ENCODE measurements around the gene RTKN2.

The RTKN2 gene

GRCh38 chr10:62214364-62214874 lies 54.2 kb downstream of the RTKN2 start:
- no peak for DNase-seq

- no peak for DNase-seq
Measured at GRCh38 chr10:62205750-62206399, 62.8 kb downstream of the RTKN2 start.

- DNase-seq: no peak
Measured at GRCh38 chr10:62199584-62199983, 69.1 kb downstream of the RTKN2 start.

- DNase-seq: no peak
Measured at GRCh38 chr10:62196528-62196927, 72.1 kb downstream of the RTKN2 start.

- no peak for DNase-seq
Measured at GRCh38 chr10:62195675-62195926, 73.0 kb downstream of the RTKN2 start.

GRCh38 chr10:62194924-62195674 lies 73.5 kb downstream of the RTKN2 start:
- DNase-seq: no peak

- DNase-seq: no peak
Measured at GRCh38 chr10:62193479-62193878, 75.2 kb downstream of the RTKN2 start.

- DNase-seq: no peak
Measured at GRCh38 chr10:62189131-62189530, 79.5 kb downstream of the RTKN2 start.

- DNase-seq: no peak
Measured at GRCh38 chr10:62188021-62188616, 80.5 kb downstream of the RTKN2 start.

- DNase-seq: no peak
Measured at GRCh38 chr10:62186999-62187675, 81.5 kb downstream of the RTKN2 start.

GRCh38 chr10:62185919-62186692 lies 82.5 kb downstream of the RTKN2 start:
- peak; percentile 37 for DNase-seq

GRCh38 chr10:62183857-62184795 lies 84.5 kb downstream of the RTKN2 start:
- DNase-seq: no peak

- peak; percentile 15 for DNase-seq
Measured at GRCh38 chr10:62183442-62183841, 85.2 kb downstream of the RTKN2 start.

- no peak for DNase-seq
Measured at GRCh38 chr10:62182595-62182994, 86.0 kb downstream of the RTKN2 start.

- DNase-seq: no peak
Measured at GRCh38 chr10:62182171-62182570, 86.5 kb downstream of the RTKN2 start.

- no peak for DNase-seq
Measured at GRCh38 chr10:62180677-62181076, 88.0 kb downstream of the RTKN2 start.

- no peak for DNase-seq
Measured at GRCh38 chr10:62178568-62178967, 90.1 kb downstream of the RTKN2 start.

GRCh38 chr10:62177111-62177510 lies 91.5 kb downstream of the RTKN2 start:
- DNase-seq: no peak

- DNase-seq: no peak
Measured at GRCh38 chr10:62175251-62175650, 93.4 kb downstream of the RTKN2 start.

- DNase-seq: no peak
Measured at GRCh38 chr10:62172465-62172864, 96.2 kb downstream of the RTKN2 start.

GRCh38 chr10:62171791-62172190 lies 96.9 kb downstream of the RTKN2 start:
- DNase-seq: no peak

- DNase-seq: no peak
Measured at GRCh38 chr10:62170732-62171131, 97.9 kb downstream of the RTKN2 start.

Measured in activated naive CD4-positive, alpha-beta T cell treated with Interleukin-2 at 50 U/mL for 16 hours (primary cell).